Prostate gland (tissue), 2 donors: ENCODE data around the gene ABLIM1.

Experiments
- CTCF ChIP-seq, 4 experiments: fragments of 200-600 bp in 2 of 4; fragments of 450-650 bp in 2 of 4; sonication (generic) in 2 of 4; IDR thresholded peaks; 1 replicate in 3 of 4; 2 replicates in 1 of 4; pipeline ENCODE4 v1.5.1; 2016 to 2019; ENCODE audit warnings: antibody characterized with exemption in 4 of 4, mild to moderate bottlenecking in 2 of 4, moderate library complexity in 2 of 4
- POLR2A ChIP-seq: fragments of 450-650 bp; IDR thresholded peaks from one replicate; pipeline ENCODE4 v1.6.1; 2016; ENCODE audit warnings: antibody characterized with exemption, mild to moderate bottlenecking

- TF ChIP-seq CTCF (IDR thresholded peaks at IDR 0.05) (no peak), POLR2A (no peak)
These were observed 150.6 kb downstream of the ABLIM1 start for GRCh38 chr10:114507449-114507848.
